HCEC 1CT (cell line): ENCODE measurements around the gene POU2AF2.
"Not testable (repeated sequence)": the region's sequence is repeated elsewhere in the genome, so short reads cannot be mapped to it uniquely, and the experiment has no call there.

Experiments used
- DNase-seq: peaks from one replicate; pipeline ENCODE4 v3.0.0-alpha.2; 2017

Gene POU2AF2

DNA sequence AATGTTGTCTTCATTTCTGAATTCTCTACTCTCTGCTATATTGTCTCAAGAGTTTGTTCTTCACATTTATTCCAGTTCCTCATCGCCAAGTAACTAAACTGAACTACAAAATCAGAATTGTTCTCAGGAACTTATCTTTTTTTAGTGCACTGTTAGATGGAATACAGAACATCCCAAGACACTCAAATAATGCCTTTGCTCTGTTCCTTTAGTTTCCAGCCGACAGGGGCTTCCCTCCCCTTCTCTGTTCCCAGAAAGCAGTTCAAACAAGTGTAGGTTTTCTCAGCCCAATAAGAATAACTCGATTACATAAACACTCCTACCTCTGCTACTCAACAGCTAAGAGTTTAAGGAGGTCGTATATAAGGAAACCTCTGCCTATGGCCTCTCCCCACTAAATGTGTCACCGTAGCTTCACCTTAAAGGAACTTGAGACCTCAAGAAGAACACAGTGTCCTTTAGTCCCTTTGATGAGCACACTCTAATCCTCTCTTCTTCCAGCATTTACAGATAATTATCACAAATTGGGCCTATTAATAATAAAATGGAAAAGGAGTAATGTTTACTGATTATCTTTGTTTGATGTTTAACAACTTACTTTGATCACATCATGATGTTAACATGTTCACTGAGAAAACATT, 59.8 kb downstream of the POU2AF2 start:
- DNase-seq, result no peak

DNA sequence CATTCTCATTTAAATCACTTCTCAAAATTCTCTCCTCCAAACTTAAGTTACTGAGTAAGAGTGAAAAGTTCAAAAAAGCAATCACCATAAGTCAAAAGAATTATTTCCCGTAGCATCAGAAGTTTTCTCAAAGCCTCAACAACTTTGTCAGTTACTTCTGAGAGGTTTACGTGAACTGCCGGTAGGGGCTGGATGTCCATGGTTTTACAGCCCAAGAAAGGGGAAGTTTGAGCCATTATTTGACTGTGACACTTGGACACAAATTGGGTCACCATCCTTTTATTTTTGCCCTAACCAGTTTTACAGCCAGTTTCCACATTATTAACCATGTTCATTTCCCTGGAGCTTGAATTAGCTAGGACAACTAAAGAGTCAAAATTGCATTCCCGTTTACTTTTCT, 60.4 kb downstream of the POU2AF2 start:
- DNase-seq, result no peak

DNA sequence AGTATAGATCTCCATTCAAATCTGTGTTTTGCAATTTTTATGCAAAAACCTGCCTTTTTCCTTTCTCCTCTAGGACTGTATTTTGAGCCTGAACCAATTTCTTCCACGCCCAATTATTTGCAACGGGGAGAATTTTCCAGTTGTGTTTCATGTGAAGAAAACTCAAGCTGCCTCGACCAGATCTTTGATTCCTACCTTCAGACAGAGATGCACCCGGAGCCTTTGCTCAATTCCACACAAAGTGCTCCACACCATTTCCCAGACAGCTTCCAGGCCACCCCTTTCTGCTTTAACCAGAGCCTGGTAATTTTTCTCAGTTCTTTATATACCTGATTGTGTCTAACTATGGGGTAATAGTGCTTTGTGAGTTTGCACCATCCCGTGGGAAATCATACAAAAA, 60.8 kb downstream of the POU2AF2 start:
- no peak for DNase-seq

DNA sequence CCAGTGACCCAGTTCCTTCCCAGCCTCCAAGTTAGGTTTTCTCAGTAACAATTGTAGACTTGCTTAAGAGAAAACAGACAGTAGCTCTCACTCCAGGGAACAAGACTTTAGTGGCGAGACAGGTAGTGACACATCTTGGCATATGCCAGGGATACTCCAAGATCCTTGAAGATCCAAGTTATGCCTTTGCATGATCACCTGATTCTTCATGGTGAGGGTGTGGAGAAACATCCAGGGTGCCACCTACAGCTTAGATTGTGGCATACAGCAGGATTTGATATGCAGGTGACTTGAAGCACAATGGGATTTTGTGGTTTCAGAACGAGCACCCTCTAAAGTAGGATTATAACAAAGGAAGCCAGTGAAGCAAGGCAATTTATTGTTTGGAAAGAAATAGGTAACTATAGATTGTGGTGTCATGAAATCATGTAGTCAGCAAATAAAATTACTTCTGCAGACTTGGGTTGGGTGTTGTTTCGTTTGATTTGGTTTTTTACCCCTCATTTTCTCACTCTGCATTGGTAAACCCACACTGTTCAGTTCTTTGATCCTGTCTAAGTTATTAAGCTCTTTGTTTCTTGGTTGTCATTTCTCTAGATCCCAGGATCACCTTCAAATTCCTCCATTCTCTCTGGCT, 62.1 kb downstream of the POU2AF2 start:
- no peak for DNase-seq

DNA sequence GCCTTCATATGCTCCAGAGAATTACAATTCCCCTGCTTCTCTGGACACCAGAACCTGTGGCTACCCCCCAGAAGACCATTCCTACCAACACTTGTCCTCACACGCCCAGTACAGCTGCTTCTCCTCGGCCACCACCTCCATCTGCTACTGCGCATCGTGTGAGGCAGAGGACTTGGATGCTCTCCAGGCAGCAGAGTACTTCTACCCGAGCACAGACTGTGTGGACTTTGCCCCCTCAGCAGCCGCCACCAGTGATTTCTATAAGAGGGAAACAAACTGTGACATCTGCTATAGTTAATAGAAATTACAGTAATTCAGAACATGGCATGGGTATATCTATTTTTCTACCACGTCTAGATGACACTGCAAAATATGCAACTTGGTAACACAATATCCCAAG, 62.6 kb downstream of the POU2AF2 start:
- no peak for DNase-seq

DNA sequence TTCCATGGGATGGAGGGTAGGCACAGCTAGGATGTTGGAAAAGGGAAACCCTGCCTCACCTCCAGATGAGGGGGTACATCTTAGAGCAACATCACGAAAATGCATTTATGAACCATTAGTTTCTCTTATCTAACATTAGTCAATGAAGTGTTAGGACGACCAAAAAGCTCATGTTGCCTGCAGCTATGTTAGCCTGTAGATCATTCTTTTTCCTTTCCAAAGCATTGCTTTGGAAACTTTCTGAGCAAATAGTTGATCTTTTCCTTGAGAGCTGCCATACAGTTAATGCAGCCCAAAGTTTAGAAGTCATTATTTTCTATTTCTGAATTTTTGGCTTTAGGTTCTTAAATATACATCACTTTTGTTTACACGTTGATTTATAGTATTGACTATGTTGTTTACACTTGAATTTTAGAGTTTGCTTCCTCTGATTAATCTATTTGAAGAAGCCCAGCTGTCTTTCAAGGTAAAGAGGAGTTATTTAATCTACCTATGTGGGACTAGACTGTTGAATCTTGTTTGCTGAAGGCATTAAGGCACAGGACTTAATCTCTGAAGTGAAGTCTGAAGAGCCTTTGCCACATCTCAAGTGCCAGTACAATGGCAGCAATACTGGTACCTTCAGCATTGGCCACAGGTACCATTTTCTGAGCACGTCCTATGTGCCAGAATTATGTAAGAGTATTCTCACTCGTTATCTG, 63.8 kb downstream of the POU2AF2 start:
- DNase-seq, result no peak

DNA sequence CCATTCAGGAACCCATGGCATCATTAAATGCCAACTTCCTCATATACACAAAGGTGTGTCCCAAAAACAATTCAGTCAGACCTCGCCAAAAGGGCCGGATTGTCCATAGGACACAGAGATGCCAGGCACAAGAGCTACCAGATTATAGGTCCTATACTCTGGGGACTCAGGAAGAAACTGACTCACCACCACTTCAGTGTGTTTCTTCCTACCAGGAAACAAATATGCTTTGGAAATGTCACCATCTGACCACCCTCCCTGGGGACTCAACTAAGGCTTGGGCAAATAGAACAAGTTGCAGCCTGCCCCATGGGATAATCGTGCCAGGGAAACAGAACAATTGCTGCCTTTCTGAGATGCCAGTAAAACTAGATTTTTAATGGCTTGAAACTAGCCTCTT, 64.6 kb downstream of the POU2AF2 start:
- DNase-seq, result no peak

DNA sequence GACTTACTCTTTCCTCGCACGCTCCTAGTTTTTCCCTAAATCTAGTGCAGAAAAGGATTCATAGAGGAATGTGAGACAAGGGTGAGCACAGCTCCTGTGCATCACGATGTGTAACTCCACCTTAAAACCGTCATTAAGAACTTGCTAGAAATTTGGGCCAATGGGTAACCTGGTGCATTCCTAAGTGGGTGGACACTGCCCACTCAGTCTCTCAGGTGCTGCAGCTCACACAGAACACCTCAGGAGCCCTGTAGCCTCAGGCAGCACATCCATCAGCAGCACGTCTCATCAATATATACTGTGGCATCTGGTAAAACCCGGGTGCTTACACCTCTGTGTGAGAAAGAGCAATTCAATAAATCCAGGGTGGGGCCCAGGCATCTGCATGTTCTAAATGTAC, 65.2 kb downstream of the POU2AF2 start:
- DNase-seq, result no peak

DNA sequence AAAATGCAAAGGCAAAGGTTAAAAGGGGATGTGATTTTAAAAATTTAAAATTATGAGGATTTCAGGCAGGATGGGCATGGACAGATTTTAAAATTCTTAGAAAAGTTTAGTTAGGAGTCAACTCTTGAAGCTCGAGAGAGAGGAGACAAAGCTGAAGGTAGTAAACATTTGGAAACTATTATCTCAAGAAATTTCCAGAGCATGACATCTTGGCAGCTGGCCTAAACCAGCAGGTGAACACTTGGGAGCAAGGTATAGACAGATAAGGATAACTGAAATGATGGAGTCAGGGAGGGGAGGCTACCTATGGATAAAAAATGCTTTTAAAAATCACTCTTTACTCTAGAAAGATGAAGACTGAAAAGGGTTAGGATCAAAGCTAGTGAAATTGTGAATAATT, 66.6 kb downstream of the POU2AF2 start:
- no peak for DNase-seq

DNA sequence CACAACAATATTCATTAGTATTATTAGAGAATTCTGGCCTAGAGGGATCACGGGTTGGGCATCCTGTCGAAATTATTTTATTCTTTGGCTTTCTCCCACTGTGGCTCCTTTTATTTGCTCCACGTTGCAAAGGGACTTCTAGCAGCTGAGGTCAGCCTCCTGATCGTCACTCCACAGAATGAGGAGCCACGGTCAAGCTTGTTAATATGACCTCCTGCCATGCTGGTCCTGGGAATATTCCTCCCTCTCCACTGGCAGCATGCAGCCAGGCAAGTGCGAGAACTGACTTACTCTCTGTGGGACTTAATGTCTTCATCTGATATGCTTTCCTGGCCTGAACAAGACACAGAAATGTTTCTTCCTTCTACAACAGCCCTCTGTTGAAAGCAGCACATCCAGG, 73.8 kb downstream of the POU2AF2 start:
- DNase-seq, result no peak

DNA sequence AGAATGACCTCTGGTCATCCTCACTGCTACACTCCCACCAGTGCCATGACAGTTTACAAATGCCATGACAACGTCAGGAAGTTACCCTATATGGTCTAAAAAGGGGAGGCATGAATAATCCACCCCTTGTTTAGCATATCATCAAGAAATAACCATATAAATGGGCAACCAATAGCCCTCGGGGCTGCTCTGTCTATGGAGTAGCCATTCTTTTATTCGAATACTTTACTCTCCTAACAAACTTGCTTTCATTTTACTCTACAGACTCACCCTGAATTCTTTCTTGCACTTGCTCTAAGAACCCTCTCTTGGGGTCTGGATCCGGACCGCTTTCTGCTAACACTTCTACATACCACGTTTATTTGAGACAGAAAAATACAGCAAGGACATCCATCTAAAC, 74.7 kb downstream of the POU2AF2 start:
- DNase-seq, result not testable (repeated sequence)

DNA sequence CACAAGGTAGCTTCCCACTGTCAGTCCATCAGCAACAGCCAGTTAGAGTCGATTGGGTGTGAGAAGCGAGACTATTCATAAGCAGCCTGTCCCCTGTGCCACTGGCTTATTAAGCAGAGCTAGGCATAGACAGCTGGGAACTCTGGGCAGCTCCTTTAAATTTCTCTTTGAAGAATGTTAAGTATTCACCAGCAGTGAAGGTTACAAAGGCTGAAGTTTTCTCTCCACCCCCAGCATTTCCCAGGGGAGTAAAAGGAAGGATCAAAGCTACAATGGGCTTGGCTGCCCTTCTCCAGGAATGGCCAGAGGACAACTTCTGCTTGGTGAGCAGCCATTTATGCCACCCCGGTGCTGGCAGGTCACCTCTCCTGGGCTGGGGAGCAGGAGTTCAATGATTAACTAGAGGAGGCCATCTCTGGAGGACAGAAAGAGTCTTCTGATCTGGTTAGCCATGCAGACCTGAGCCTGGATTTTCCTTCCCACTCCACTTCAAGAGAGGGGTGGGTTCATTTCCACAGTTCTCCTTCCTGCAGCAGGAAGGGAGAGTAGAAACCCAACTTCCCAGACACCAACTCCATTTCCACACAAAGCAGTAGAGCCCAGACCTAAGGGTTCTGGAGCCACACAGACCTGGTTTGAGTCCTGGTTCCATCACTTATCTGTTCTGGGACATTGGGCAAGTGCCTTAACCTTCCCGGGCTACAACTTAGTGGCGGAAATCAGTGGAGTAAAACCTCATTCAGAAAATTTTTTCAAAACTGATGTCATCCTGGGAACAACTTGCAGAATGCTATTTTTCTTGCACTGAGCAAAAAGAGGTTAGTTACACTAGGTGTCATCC, 75.4 kb downstream of the POU2AF2 start:
- no peak for DNase-seq

DNA sequence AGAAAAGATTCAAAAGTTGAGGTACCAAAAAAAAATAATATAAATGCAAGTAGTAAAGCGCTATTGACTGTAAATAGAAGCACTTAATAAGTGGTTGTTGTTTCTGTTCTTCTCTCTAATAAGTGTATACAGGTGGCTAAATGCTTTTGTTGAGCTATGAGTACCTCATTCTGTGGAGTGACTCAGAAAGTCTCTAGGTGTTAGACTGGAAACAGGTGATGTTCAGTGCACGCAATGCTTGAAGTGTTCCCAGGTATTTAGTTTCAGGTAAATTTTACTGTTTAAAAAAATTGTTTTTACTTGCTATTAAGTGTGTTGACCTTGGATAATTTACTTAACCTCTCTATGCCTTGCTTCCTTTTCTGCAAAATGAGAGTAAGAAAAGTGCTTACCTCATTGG, 77.0 kb downstream of the POU2AF2 start:
- DNase-seq, result no peak

DNA sequence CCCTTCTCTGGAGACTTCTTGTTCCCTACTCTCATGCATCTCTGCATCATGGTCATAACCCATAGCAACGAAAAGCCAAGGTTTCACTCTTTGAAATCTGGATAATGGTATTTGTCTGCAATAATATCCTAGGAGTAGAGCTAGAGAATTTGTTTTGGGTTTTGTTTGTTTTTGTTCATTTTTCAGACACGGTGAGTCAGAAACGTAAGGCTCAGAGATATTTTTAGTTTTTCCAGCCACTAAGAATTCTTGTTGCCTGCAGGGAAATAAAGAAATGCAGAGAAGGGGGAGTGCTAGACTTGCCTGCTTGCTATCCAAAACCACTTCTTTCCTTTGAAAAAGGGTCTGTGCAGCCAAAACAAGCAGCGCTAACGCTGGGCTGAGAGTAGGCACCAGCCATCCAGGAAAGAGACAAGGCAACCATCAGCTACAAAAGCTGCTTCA, 78.8 kb downstream of the POU2AF2 start:
- peak; percentile 3 for DNase-seq

DNA sequence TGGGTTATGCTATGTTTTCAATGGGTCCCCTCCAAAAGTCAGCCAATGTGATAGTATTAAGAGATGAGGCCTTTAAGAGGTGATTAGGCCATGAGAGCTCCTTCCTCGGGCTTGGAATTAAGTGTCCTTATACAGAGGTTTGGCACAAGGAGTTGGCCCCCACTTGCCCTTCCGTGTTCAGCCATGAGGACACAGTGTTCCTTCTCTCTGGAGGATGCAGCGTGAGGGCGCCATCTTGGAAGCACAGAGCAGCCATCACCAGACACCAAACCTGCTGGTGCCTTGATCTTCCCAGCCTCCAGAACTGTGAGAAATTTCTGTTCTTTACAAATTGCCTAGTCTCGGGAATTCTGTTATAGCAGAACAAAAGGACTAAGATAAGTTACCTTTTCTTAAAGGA, 79.7 kb downstream of the POU2AF2 start:
- no peak for DNase-seq

DNA sequence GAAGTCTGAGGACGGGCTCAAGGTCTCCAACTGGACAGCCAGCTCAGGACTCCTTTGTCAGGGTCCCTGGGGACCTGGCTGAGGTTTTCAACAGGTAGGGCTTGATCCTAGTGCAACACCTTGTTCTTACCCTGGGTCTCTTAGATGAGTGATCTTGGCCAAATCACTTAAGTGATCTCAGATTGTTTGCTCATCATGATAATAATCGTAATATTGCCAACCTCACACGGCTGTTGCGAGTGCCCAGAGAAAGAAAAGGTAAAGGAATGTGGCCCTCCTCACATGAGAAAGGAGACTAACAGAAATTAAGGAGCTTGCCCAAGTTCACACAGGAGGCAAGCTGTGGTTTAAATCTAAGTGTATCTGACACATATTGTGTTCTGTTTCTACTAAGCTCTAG, 81.3 kb downstream of the POU2AF2 start:
- no peak for DNase-seq

DNA sequence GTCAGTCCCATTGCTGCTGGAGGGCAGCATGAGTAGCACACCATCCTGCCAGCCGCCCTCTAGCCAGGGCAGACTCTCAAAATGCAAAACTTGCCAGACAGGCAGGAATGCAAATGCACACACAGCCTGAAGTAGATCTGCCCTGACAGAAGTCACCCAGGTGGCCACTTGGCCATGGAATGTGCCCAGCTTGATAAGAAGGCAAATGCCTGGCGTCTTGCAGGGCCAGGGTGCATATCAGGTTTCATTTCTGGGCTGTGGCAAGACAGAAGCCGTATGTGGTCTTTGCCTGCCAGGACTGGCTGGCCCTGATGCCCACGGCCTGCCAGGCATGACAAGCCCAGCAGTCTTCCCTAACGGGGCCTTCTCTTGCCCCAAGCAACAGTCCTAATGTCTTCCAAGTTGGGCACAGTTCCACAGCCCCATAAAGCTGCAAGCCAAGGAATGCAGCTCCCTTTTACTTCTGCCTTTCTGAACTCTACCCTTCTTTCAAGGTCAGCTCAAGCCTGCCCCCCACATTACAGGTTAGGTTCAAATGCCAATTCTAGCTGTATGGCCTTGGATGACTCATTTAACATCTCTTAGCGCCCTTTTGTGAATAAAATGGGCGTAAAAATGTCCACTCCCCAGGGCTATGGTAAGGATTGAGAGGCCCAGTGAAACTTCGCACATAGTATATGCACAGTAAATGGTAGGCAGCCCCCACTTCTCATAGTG, 82.5 kb downstream of the POU2AF2 start:
- no peak for DNase-seq

DNA sequence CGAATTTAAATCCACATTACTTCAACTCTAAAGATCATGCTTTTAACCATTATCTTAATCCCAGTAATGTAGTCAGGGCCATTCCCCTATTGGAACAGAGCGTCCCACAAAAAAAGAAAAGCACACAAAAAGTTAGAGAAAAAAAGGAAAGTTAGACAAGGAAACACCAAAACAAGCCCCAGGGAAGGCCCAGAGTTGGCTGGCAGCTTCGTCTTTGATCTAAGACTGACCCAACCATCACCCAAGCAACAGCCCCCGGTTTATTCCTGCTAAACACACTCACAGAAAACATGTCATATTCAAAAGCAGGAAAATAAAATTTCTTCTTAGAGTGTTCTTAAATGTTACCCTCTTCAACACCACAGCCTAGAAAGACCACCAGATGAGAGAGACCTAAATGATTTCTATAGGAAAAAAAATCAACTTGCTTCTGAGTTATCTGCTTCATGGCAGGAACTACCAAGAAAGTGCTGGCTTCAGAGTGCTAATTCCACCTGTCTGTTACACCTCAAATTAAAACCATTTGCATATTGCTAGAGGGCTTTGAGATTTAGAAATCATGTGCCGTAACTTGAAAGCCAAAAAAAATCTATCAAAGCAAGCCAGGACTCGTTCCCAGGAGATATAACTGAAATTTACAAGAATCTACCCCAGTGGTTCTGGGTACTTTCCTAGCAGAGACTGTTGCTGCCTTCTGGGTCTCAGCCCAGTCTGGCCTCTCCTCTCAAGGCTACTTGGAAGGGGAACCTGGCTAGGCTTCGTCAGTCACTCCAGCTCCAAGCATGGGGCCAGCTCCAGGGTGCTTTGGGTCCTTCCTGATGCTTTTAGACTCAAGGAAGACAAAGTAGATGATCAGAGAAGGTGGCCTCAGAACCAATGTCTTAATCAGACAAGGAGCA, 84.0 kb downstream of the POU2AF2 start:
- DNase-seq, result no peak

DNA sequence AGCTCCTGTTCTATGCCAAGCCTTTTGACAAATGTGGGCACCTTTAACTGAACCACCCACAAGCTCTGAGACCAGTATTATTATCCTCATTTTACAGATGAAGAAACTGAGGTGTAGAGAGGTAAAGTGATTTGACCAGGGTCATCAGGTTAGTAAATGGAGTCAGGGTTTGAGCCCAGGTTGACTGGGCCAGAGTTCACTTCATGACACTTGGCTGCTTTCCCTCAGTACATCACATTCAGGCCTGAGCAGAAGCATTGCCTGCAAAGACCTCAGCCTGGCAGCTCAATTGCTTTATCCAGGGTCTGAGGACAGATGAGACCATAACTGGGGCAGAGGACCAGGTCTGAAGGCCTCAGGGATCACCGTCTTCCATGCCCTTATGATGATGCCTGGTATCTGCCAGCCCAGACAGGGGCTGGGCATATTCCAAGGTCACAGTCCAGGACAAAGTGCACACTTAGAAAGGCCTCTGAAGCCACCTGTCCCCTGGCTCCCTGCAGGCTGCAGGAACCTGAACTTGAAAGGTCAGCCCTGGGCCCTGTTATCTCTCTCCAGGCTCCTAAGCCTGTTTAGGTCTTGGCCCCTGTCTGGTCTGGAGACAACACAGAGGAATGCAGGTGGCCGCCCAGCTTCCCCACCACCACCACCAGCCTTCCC, 84.8 kb downstream of the POU2AF2 start:
- no peak for DNase-seq

DNA sequence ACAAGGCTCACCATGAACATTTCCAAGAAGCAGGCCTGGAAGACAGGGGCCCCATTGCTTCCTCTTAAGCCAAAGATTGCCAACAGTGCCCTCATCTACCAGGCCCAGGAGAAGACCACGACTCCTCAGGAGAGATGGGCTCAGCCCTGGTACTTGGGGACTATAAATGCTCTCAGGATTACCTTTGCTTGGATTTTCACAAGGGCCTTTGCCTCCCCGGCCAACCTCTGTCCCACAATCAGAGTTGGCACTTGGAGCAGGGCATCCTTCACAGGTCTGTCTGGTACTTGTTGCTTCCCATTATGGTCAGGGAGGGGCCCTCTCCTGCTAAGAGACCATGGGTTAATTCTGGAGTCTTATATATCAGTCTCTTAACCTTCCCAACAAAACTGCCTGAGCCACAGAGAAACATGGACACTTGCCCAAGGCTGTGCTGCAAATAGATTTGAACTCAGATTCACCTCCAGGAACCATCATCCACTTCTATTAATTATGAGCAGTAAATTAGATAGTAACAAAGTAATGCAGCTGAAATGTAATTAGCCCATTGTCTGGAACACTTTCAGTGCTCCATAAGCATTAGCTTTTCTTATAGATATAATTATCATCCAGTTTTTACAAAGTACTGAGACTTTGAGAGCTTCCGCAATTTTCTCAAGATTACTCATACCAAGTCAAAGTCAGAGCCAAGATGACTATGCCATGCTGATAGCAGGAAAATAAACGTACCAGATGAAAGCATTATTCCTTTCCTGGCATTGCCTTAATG, 86.4 kb downstream of the POU2AF2 start:
- DNase-seq, result no peak
